Measurements from ENCODE around the gene FADS3.

GRCh38 chr11:61883327-61883726, 8.0 kb downstream of the FADS3 start:
- TF ChIP-seq POLR2AphosphoS5 (IDR thresholded peaks at IDR 0.05) = no peak
- no peak for TF ChIP-seq CTCF (IDR thresholded peaks at IDR 0.05)
- TF ChIP-seq POLR2A (IDR thresholded peaks at IDR 0.05) = no peak

Measured in breast epithelium (tissue), 3 donors.